GM12878 (cell line): Measurements from ENCODE around the gene MOV10L1. TPM values are rescaled to one million over a fixed set of nuclear protein-coding genes. Genes with fewer than 3 reads are reported as not detected.

Experiments used
- ATAC-seq: fragments of 200-7000 bp; cut with Tn5 transposase; 3 replicates; pipeline ENCODE4 v1.9.1; 2020; ENCODE audit warnings: mild to moderate bottlenecking, moderate library complexity
- BruUV-seq: library from RNA; stranded (reverse); fragments of 400-500 nt; replicated peaks from 2 replicates; lab custom pipeline; 2021; lab: Mats Ljungman, UMichigan
- CTCF ChIA-PET: fragments of 300-600 bp; sonication (Branson Sonifier 250); formaldehyde crosslinking; extraction: SDS; loops from one replicate; lab custom pipeline; 2021; ENCODE audit warnings: inconsistent platforms; lab: Yijun Ruan, JAX
- POLR2A ChIA-PET: fragments of 350-600 bp; formaldehyde crosslinking; extraction: SDS; loops from one replicate; lab custom pipeline; 2021; ENCODE audit warnings: inconsistent platforms; lab: Charles Lee
- RAD21 ChIA-PET: fragments of 300-600 bp; sonication (Branson Sonifier 250); formaldehyde crosslinking; loops from one replicate; lab custom pipeline; 2023; ENCODE audit warnings: antibody characterized with exemption; ENCODE audit not compliant: unreplicated experiment; lab: Charles Lee
- SMC1A ChIA-PET: fragments of 300-600 bp; sonication (Branson Sonifier 250); formaldehyde crosslinking; loops from one replicate; lab custom pipeline; 2023; ENCODE audit not compliant: unreplicated experiment, uncharacterized antibody; lab: Charles Lee
- DNase-seq: peaks from one replicate; pipeline ENCODE4 v3.0.0-alpha.2; 2011; ENCODE audit warnings: low read depth, low spot score
- FAIRE-seq: peaks from 3 replicates; lab custom pipeline; 2011; peaks lifted over from hg19 to GRCh38; lab: Jason Lieb, UNC
- H2AFZ ChIP-seq: 2 replicates; pipeline ENCODE4 v1.6.0; 2011; ENCODE audit warnings: low read depth, low read length, control low read depth; ENCODE audit not compliant: control insufficient read depth
- H3K27ac ChIP-seq: 2 replicates; pipeline ENCODE4 v1.5.1; 2011; ENCODE audit warnings: control low read depth; ENCODE audit not compliant: control insufficient read depth, insufficient read depth
- H3K27me3 ChIP-seq, 2 experiments: replicated peaks in 1 of 2; 2 replicates each; pipeline versions ENCODE4 v1.6.0 to v1.6.1; 2011; ENCODE audit warnings: low read length in 1 of 2; ENCODE audit not compliant: control insufficient read depth in 2 of 2, insufficient read depth in 2 of 2
- H3K36me3 ChIP-seq, 2 experiments: 2 replicates each; pipeline ENCODE4 v1.5.1; 2011; ENCODE audit warnings: low read length in 1 of 2; ENCODE audit not compliant: control insufficient read depth in 2 of 2, insufficient read depth in 2 of 2
- H3K4me1 ChIP-seq: 2 replicates; pipeline ENCODE4 v1.6.1; 2011; ENCODE audit warnings: mild to moderate bottlenecking, low read length, moderate library complexity, mixed read lengths; ENCODE audit not compliant: control insufficient read depth, insufficient read depth
- H3K4me2 ChIP-seq: 2 replicates; pipeline ENCODE4 v1.6.0; 2011; ENCODE audit warnings: control low read depth; ENCODE audit not compliant: control insufficient read depth, insufficient read depth
- H3K4me3 ChIP-seq: fragments of 200-600 bp; sonication (generic); 2 replicates; pipeline ENCODE4 v1.5.1; 2016
- H3K79me2 ChIP-seq: 2 replicates; pipeline ENCODE4 v1.6.0; 2011; ENCODE audit warnings: low read length; ENCODE audit not compliant: control insufficient read depth, insufficient read depth
- H3K9ac ChIP-seq: 2 replicates; pipeline ENCODE4 v1.8.0; 2011; ENCODE audit warnings: low read length, control low read depth, mixed read lengths; ENCODE audit not compliant: control insufficient read depth, insufficient read depth
- H3K9me3 ChIP-seq: replicated peaks from 3 replicates; pipeline ENCODE4 v1.5.1; 2011; ENCODE audit warnings: mild to moderate bottlenecking, low read length; ENCODE audit not compliant: control insufficient read depth, insufficient read depth
- H4K20me1 ChIP-seq: 2 replicates; pipeline ENCODE4 v1.6.0; 2011; ENCODE audit not compliant: control insufficient read depth, insufficient read depth
- ATF7 ChIP-seq: fragments of 450-650 bp; IDR thresholded peaks from 2 replicates; pipeline ENCODE4 v1.6.1; 2016; ENCODE audit warnings: low read depth, mild to moderate bottlenecking
- CHD2 ChIP-seq: IDR thresholded peaks from 2 replicates; pipeline ENCODE4 v1.6.1; 2011; ENCODE audit warnings: low read depth, low read length, improper control_type of control experiment, borderline replicate concordance
- E2F4 ChIP-seq: IDR thresholded peaks from 2 replicates; pipeline ENCODE4 v1.6.1; 2012; ENCODE audit warnings: low read depth, low read length, improper control_type of control experiment
- EP300 ChIP-seq, 2 experiments: fragments of 150-350 bp in 1 of 2; IDR thresholded peaks; 2 replicates each; pipeline ENCODE4 v1.6.1; 2011 to 2012; ENCODE audit warnings: low read depth in 2 of 2, low read length in 2 of 2, borderline replicate concordance in 1 of 2, improper control_type of control experiment in 1 of 2, inconsistent platforms in 1 of 2; ENCODE audit not compliant: control insufficient read depth in 1 of 2
- FOS ChIP-seq: IDR thresholded peaks from 3 replicates; pipeline ENCODE4 v1.6.1; 2011; ENCODE audit warnings: borderline replicate concordance; ENCODE audit not compliant: insufficient read length; ENCODE audit errors: extremely low read depth
- FOXK2 ChIP-seq: fragments of 450-650 bp; IDR thresholded peaks from 2 replicates; pipeline ENCODE4 v1.6.1; 2017; ENCODE audit warnings: mild to moderate bottlenecking, moderate library complexity
- KLF5 ChIP-seq: fragments of 450-650 bp; IDR thresholded peaks from 2 replicates; pipeline ENCODE4 v1.6.1; 2014; ENCODE audit warnings: mild to moderate bottlenecking; ENCODE audit not compliant: partially characterized antibody
- NR2C2 ChIP-seq: IDR thresholded peaks from 2 replicates; pipeline ENCODE4 v1.6.1; 2011; ENCODE audit warnings: borderline replicate concordance, low read depth; ENCODE audit not compliant: control insufficient read depth, insufficient read length
- NR2F1 ChIP-seq: fragments of 450-650 bp; conservative IDR thresholded peaks from 2 replicates; pipeline ENCODE4 v1.6.1; 2017; ENCODE audit warnings: mild to moderate bottlenecking
- RAD51 ChIP-seq: fragments of 450-650 bp; IDR thresholded peaks from 2 replicates; pipeline ENCODE4 v1.6.1; 2016; ENCODE audit warnings: moderate library complexity, mild to moderate bottlenecking, inconsistent platforms
- RCOR1 ChIP-seq: conservative IDR thresholded peaks from 2 replicates; pipeline ENCODE4 v1.6.1; 2012; ENCODE audit warnings: low read depth, low read length, improper control_type of control experiment
- SMC3 ChIP-seq: IDR thresholded peaks from 2 replicates; pipeline ENCODE4 v1.6.1; 2011; ENCODE audit warnings: low read length, improper control_type of control experiment, borderline replicate concordance
- SREBF1 ChIP-seq: IDR thresholded peaks from 2 replicates; pipeline ENCODE4 v1.6.1; 2012; ENCODE audit warnings: mild to moderate bottlenecking, low read length
- TAF1 ChIP-seq: IDR thresholded peaks from 2 replicates; pipeline ENCODE4 v1.6.1; 2011; ENCODE audit warnings: mild to moderate bottlenecking, low read depth, low read length, borderline replicate concordance
- TCF7 ChIP-seq: IDR thresholded peaks from 2 replicates; pipeline ENCODE4 v1.6.1; 2014; ENCODE audit warnings: antibody characterized with exemption, borderline replicate concordance
- YBX1 ChIP-seq: fragments of 450-650 bp; IDR thresholded peaks from 2 replicates; pipeline ENCODE4 v1.6.1; 2016; ENCODE audit warnings: antibody characterized with exemption
- WGBS: methylation state at CpG from one replicate; pipeline ENCODE4 v1.1.6; 2016; ENCODE audit warnings: low lambda C conversion rate; ENCODE audit not compliant: insufficient replicate concordance, insufficient coverage; ENCODE audit errors: missing lambda C conversion rate; 5-methylcytosine and 5-hydroxymethylcytosine counted together
- in situ Hi-C: fragments of 300-500 bp; cut with MboI; formaldehyde crosslinking; loops from 9 replicates; pipeline ENCODE4 v1.14.3; 2018; ENCODE audit warnings: mixed read lengths
- intact Hi-C: fragments of 100-400 bp; cut with micrococcal nuclease; formaldehyde crosslinking; loops from one replicate; pipeline ENCODE4 v1.14.2; 2022; ENCODE audit not compliant: unreplicated experiment
- polyA plus RNA-seq, 11 experiments: library from polyadenylated mRNA; depleted of rRNA in 4 of 11; unstranded in 6 of 11; stranded (reverse) in 5 of 11; fragments of >200 nt; fragmentation: Nextera tagmentation in 4 of 11; fragmentation: Illumina TruSeq in 1 of 11; extraction: Ambion mirVana in 4 of 11; extraction: Trizol in 1 of 11; gene quantifications; 1 replicate in 1 of 11; 2 replicates in 10 of 11; pipeline versions ENCODE4 v1.2.1 to v1.2.3, GENCODE V29; 2011 to 2016; ENCODE audit warnings: inconsistent platforms in 2 of 11, missing spikeins in 2 of 11, low read depth in 1 of 11
- total RNA-seq, 4 experiments: library from RNA; depleted of rRNA in 3 of 4; stranded (reverse); fragments of >200 nt in 3 of 4; fragmentation: Illumina TruSeq in 1 of 4; extraction: Trizol in 1 of 4; gene quantifications; 2 replicates each; pipeline versions ENCODE4 v1.2.1 to v1.2.3, GENCODE V29; 2013 to 2021
- TF ChIP-seq, protein P1 (sequence below): fragments of 450-650 bp; IDR thresholded peaks from 2 replicates; pipeline ENCODE4 v1.6.1; 2018; ENCODE audit warnings: mild to moderate bottlenecking, low read depth, moderate library complexity; ENCODE audit not compliant: partially characterized antibody
- TF ChIP-seq, protein P2 (sequence below): fragments of 150-350 bp; IDR thresholded peaks from 2 replicates; pipeline ENCODE4 v1.6.1; 2014; ENCODE audit warnings: mild to moderate bottlenecking, low read depth, low read length

MOV10L1 gene
- total and polyA plus RNA-seq, 10 of the 15 experiments (the other 5 are each of a cell fraction or from before 2014, with no cell fraction given) = 0.22 TPM; not detected in 9

DNA sequence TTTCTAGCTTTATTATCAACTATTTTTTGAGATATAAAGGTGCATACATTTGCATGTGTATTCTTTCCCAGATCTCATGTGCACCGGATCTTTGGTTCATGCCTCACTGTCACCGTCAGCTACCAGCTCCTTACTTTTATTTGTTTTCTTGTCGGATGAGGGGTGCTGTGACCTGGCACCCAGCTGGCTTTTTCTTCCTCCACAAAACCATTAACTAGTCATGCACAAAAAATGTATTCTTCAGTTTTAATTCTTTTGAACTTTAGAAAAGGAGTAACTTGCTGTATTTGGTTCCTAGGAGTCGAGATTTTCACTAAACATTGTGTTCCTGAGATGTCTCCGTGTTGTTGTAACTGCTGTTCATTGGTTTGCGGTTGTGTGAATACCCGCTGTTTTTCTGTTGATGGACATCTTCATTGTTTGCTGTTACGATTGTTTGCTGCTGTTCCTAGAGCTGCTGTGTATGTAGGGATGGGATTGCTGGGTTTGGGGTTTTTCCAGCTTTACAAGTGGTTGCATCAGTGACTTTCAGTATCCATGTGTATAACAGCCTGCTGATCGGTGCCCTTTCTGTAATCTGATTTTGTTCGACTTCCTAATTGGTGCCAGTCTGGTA, 39.4 kb downstream of the MOV10L1 start:
- ChIA-PET POLR2A (interaction anchor here (0.6 kb wide), 1 partner anchor 23 kb away, joined by 4 read pairs; no protein-coding TSS in a partner anchor), CTCF (interaction anchor here (0.6 kb wide), 1 partner anchor 77 kb away, joined by 3 read pairs; no protein-coding TSS in a partner anchor), RAD21 (no interaction called here), SMC1A (no interaction called here)
- no peaks in the 10 kb centered on the region for H3K4me1 ChIP-seq
- no peak overlapping the region for H3K27ac ChIP-seq
- H2AFZ ChIP-seq = no peak overlapping the region
- DNase-seq (no peak), ATAC-seq (no peak), FAIRE-seq (no peak)
- H3K9me3 ChIP-seq = no peaks in the 10 kb centered on the region; the same call in 2 of the 3 replicates
- H4K20me1 ChIP-seq = no peaks in the 10 kb centered on the region
- in situ Hi-C loops = loop anchor here (5.0 kb wide), 1 partner anchor 52 kb away; no protein-coding TSS in a partner anchor
- H3K9ac ChIP-seq = no peak overlapping the region
- H3K27me3 ChIP-seq = no peaks in the 10 kb centered on the region; a peak in 3 of 4 replicates
- H3K79me2 ChIP-seq = no peaks in the 10 kb centered on the region
- WGBS = 65% methylated on average over 10 of the region's 10 CpGs
- H3K4me3 ChIP-seq = no peak overlapping the region
- H3K4me2 ChIP-seq = no peak overlapping the region
- BruUV-seq = no TSS peak
- H3K36me3 ChIP-seq = no peaks in the 10 kb centered on the region
- intact Hi-C loops = no loop called here
- no peak for TF ChIP-seq EP300 (IDR thresholded peaks at IDR 0.05; ENCODE audit: borderline replicate concordance in 1 of 2, control insufficient read depth in 1 of 2, low read depth in 2 of 2, low read length in 2 of 2)
- TF ChIP-seq FOXK2 = no peak
- TF ChIP-seq ATF7 = no peak
- TF ChIP-seq RCOR1 = no peak
- TF ChIP-seq RAD51 = no peak
- no peak for TF ChIP-seq NR2C2
- TF ChIP-seq SREBF1 = no peak
- TF ChIP-seq E2F4 = no peak
- no peak for TF ChIP-seq CHD2
- no peak for TF ChIP-seq TAF1
- TF ChIP-seq, protein P1, sequence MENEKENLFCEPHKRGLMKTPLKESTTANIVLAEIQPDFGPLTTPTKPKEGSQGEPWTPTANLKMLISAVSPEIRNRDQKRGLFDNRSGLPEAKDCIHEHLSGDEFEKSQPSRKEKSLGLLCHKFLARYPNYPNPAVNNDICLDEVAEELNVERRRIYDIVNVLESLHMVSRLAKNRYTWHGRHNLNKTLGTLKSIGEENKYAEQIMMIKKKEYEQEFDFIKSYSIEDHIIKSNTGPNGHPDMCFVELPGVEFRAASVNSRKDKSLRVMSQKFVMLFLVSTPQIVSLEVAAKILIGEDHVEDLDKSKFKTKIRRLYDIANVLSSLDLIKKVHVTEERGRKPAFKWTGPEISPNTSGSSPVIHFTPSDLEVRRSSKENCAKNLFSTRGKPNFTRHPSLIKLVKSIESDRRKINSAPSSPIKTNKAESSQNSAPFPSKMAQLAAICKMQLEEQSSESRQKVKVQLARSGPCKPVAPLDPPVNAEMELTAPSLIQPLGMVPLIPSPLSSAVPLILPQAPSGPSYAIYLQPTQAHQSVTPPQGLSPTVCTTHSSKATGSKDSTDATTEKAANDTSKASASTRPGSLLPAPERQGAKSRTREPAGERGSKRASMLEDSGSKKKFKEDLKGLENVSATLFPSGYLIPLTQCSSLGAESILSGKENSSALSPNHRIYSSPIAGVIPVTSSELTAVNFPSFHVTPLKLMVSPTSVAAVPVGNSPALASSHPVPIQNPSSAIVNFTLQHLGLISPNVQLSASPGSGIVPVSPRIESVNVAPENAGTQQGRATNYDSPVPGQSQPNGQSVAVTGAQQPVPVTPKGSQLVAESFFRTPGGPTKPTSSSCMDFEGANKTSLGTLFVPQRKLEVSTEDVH = no peak
- no peak for TF ChIP-seq KLF5
- TF ChIP-seq YBX1 = no peak
- TF ChIP-seq FOS = no peak
- no peak for TF ChIP-seq TCF7
- TF ChIP-seq NR2F1 = no peak
- TF ChIP-seq SMC3 = no peak
- TF ChIP-seq, protein P2, sequence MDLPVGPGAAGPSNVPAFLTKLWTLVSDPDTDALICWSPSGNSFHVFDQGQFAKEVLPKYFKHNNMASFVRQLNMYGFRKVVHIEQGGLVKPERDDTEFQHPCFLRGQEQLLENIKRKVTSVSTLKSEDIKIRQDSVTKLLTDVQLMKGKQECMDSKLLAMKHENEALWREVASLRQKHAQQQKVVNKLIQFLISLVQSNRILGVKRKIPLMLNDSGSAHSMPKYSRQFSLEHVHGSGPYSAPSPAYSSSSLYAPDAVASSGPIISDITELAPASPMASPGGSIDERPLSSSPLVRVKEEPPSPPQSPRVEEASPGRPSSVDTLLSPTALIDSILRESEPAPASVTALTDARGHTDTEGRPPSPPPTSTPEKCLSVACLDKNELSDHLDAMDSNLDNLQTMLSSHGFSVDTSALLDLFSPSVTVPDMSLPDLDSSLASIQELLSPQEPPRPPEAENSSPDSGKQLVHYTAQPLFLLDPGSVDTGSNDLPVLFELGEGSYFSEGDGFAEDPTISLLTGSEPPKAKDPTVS = no peak
